Spleen (tissue), 7 donors: ENCODE results near the gene SORCS2.

Experiments
- CTCF ChIP-seq, 11 experiments: fragments of 200-600 bp in 7 of 11; fragments of 450-650 bp in 4 of 11; sonication (generic) in 4 of 11; IDR thresholded peaks in 8 of 11; conservative IDR thresholded peaks in 3 of 11; 1 replicate in 7 of 11; 2 replicates in 4 of 11; pipeline versions ENCODE4 v1.4.0 to v1.8.0; 2016 to 2021; ENCODE audit warnings: antibody characterized with exemption in 11 of 11, inconsistent platforms in 4 of 11, mild to moderate bottlenecking in 1 of 11
- POLR2A ChIP-seq, 3 donors: fragments of 450-650 bp; IDR thresholded peaks; one replicate each; pipeline ENCODE4 v1.5.1; 2017; ENCODE audit warnings: antibody characterized with exemption in 3 of 3, mild to moderate bottlenecking in 1 of 3
- POLR2AphosphoS5 ChIP-seq, 3 donors: sonication (generic); formaldehyde crosslinking; IDR thresholded peaks; one replicate each; pipeline ENCODE4 v1.5.1; 2017; ENCODE audit warnings: antibody characterized with exemption in 3 of 3
- donor health status: DM: no; HTN: no; CAD: no; lungs with moderate emphysema.
- donor health status: DM: no; HTN: no; CAD: no.
- donor health status: DM: no; HTN: no; CAD: no.

DNA sequence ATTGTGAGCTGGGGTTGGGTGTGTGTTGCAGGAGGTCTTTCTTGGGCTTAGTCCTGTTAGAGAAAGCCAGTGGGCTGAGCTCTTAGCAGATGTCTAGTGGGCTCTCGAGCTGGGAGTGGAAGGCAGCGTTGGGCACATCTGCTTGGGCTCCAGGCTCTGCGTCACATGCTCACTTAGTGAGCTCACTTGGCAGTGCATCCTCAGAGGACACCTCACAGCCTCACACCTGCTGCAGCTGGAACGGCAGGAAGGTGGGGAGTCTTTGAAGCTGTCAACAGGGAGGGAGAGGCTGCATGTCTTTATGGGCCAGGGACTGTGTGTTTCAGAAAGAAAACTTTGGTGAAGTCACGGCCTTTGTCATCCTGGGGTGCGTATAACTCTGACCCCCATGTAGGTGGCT, 160.1 kb downstream of the SORCS2 start:
- TF ChIP-seq CTCF (IDR thresholded peaks at IDR 0.05 in 8 of 11, conservative IDR thresholded peaks at IDR 0.05 in 3 of 11) (no peak), POLR2A (IDR thresholded peaks at IDR 0.05) (no peak), POLR2AphosphoS5 (IDR thresholded peaks at IDR 0.05) (no peak)
